ENCODE data around the gene DTX2.

Gene DTX2

DNA sequence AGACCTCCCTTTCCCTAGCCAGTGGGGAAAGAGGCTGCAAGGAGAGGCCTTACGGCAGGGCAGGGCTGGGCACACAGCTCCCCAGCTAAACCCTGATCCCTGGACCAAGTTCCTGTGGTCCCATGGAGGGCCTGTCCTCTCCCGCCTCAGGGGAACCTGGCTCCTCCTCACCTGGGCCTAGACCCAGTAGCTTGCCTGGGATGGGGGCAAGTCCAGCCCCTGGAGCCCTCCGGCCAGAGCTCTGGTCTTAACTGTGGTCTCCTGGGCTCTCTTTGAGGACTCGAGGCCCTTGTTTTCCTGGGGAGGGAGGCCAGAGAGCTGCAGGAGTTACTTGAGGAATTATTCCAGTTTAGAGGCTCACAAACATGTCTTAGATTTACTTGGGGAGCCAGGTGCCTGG lies 35.3 kb upstream of the DTX2 start:
- DNase-seq (ENCODE audit: extremely low spot score) = no peak
- TF ChIP-seq NFRKB (IDR thresholded peaks at IDR 0.05) = no peak
- no peak for TF ChIP-seq HDGF (IDR thresholded peaks at IDR 0.05; ENCODE audit: borderline replicate concordance)
- TF ChIP-seq, protein P1, sequence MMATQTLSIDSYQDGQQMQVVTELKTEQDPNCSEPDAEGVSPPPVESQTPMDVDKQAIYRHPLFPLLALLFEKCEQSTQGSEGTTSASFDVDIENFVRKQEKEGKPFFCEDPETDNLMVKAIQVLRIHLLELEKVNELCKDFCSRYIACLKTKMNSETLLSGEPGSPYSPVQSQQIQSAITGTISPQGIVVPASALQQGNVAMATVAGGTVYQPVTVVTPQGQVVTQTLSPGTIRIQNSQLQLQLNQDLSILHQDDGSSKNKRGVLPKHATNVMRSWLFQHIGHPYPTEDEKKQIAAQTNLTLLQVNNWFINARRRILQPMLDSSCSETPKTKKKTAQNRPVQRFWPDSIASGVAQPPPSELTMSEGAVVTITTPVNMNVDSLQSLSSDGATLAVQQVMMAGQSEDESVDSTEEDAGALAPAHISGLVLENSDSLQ (IDR thresholded peaks at IDR 0.05) = no peak
- TF ChIP-seq FOXK2 (IDR thresholded peaks at IDR 0.05) = no peak
- TF ChIP-seq SUZ12 (IDR thresholded peaks at IDR 0.05) = no peak
- TF ChIP-seq ELF4 (IDR thresholded peaks at IDR 0.05) = no peak
- TF ChIP-seq L3MBTL2 (conservative IDR thresholded peaks at IDR 0.05) = no peak
- no peak for TF ChIP-seq LEF1 (IDR thresholded peaks at IDR 0.05; ENCODE audit: borderline replicate concordance)
- no peak for TF ChIP-seq TARDBP (IDR thresholded peaks at IDR 0.05)
- no peak for TF ChIP-seq CTBP1 (IDR thresholded peaks at IDR 0.05; ENCODE audit: borderline replicate concordance)
- TF ChIP-seq FOXA1 (IDR thresholded peaks at IDR 0.05) = no peak
- POLR2A ChIA-PET = interaction anchor here (1.3 kb wide), 1 partner anchor 9 kb away, joined by 3 read pairs; no protein-coding TSS in a partner anchor
- CTCF ChIA-PET = no interaction called here

DNA sequence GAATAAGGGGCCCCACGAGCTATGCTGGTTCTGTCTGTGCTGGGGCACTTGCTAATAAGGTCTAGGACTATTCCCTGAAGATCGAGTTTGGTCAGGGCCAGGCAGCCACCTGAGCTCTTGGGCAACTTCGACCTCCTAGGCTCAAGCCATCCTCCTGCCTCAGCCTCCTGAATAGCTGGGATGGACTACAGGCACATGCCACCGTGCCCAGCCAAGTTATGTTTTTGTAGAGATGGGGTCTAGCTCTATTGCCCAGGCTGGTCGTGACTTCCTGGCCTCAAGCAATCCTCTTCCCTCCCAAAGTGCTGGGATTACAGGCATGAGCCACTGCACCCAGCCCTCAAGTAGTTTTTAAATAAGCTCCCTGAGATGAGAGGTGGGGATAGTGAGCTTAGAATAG lies 33.9 kb upstream of the DTX2 start:
- TF ChIP-seq HDGF (IDR thresholded peaks at IDR 0.05; ENCODE audit: borderline replicate concordance) (no peak), ZNF384 (IDR thresholded peaks at IDR 0.05) (no peak), ARNT (IDR thresholded peaks at IDR 0.05) (no peak), LEF1 (IDR thresholded peaks at IDR 0.05; ENCODE audit: borderline replicate concordance) (no peak), SUZ12 (IDR thresholded peaks at IDR 0.05) (no peak), CTBP1 (IDR thresholded peaks at IDR 0.05; ENCODE audit: borderline replicate concordance) (no peak), L3MBTL2 (conservative IDR thresholded peaks at IDR 0.05) (no peak), FOXA1 (IDR thresholded peaks at IDR 0.05) (no peak), TARDBP (IDR thresholded peaks at IDR 0.05) (no peak), NFRKB (IDR thresholded peaks at IDR 0.05) (no peak), BHLHE40 (IDR thresholded peaks at IDR 0.05; ENCODE audit: borderline replicate concordance) (no peak), FOXK2 (IDR thresholded peaks at IDR 0.05) (no peak)
- TF ChIP-seq, protein P1 (IDR thresholded peaks at IDR 0.05) = no peak
- ChIA-PET CTCF (no interaction called here), POLR2A (no interaction called here)
- no peak for DNase-seq (ENCODE audit: extremely low spot score)

DNA sequence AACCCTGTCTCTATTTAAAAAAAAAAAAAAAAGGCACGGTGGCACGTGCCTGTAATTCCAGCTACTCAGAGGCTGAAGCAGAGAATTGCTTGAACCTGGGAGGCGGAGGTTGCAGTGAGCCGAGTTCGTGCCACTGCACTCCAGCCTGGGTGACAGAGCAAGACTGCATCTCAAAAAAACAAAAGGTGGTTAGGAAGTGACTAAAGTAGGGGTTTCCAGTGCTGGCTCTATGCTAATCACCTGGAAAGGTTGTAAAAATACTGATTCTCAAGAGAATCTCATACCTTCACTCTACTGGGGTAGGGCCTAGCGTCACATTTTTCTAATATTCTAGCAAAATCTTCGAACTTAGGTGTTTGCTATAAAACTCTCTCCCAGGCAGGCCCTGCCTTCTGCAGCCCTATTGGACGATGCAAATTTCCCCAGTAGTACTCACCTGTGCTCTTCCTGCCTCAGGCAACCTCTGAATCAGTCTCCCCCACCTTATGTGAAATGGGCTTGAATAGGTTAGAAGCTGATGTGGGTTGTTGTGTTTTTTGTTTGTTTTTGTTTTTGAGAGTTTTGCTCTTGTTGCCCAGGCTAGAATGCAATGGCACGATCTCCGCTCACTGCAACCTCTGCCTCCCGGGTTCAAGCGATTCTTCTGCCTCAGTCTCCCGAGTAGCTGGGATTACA lies 33.2 kb upstream of the DTX2 start:
- DNase-seq (ENCODE audit: extremely low spot score) = no peak
- TF ChIP-seq, protein P1 (IDR thresholded peaks at IDR 0.05) = no peak
- no peak for TF ChIP-seq SUZ12 (IDR thresholded peaks at IDR 0.05)
- TF ChIP-seq L3MBTL2 (conservative IDR thresholded peaks at IDR 0.05) = no peak
- TF ChIP-seq ELF4 (IDR thresholded peaks at IDR 0.05) = no peak
- no peak for TF ChIP-seq BHLHE40 (IDR thresholded peaks at IDR 0.05; ENCODE audit: borderline replicate concordance)
- TF ChIP-seq NFRKB (IDR thresholded peaks at IDR 0.05) = no peak
- no peak for TF ChIP-seq FOXM1 (IDR thresholded peaks at IDR 0.05; ENCODE audit: borderline replicate concordance)
- ChIA-PET POLR2A (no interaction called here), CTCF (no interaction called here)

DNA sequence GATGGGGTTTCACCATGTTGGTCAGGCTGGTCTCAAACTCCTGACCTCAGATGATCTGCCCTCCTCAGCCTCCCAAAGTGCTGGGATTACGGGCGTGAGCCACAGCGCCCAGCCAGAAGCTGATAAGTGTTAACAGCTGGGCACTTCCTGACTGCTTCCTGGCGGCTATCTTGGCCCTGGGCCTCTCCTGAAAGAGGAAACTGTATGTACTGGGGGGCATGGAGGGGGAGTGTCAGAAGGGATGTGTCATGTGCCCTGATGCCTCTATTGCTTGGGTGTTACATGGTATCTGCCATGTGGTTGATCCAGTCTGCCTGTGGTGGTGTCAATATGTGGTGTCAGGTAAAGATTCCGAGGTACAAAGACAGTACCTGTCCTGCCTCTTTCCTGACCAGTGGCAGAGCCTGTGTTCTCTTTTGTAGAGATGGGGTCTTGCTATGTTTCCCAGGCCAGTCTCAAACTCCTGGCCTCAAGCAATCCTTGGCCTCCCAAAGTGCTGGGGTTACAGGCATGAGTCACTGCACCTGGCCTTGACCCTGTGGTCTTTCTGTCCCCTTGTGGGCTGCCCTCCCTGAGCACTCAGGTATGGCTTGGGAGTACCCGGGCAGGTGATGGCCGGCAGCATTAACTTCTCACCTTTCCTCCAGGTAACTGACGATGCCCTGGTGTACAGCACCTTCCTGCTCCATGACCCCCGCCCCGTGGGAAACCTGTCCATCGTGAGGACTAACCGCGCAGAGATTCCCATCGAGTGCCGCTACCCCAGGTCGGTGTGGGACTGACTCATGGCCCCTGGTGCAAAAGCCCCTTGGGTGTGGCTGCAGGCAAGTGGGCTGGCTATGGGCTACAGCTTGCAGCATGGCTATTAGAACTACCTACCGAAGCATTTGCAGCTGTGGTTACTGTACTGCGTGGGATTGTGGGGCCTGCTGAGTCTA lies 32.4 kb upstream of the DTX2 start:
- DNase-seq (ENCODE audit: extremely low spot score) = no peak
- POLR2A ChIA-PET = no interaction called here
- CTCF ChIA-PET = no interaction called here
- TF ChIP-seq L3MBTL2 (conservative IDR thresholded peaks at IDR 0.05) = no peak
- TF ChIP-seq SUZ12 (IDR thresholded peaks at IDR 0.05) = no peak
- no peak for TF ChIP-seq BHLHE40 (IDR thresholded peaks at IDR 0.05; ENCODE audit: borderline replicate concordance)
- no peak for TF ChIP-seq ELF4 (IDR thresholded peaks at IDR 0.05)
- no peak for TF ChIP-seq ARNT (IDR thresholded peaks at IDR 0.05)
- TF ChIP-seq TARDBP (IDR thresholded peaks at IDR 0.05) = no peak

DNA sequence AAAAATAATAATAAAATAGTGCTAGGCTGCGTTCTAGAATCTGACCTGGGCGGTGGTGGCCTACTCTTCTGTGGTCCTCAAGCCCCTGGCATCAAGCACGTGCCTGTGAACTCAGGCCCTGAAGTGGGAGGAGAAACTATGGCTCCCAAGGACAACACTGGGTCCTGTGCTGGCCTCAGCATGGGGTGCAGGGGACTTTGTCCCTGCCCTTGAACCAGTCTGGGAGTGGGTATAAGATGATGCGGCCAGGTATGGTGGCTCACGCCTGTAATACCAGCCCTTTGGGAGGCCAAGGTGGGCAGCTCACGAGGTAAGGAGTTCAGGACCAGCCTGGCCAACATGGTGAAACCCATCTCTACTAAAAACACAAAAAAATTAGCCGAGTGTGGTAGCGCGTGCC lies 31.3 kb upstream of the DTX2 start:
- POLR2A ChIA-PET = no interaction called here

More for the DNA sequence above, 31.3 kb upstream of the DTX2 start:
- no peak for DNase-seq (ENCODE audit: extremely low spot score)
- CTCF ChIA-PET = no interaction called here
- TF ChIP-seq, protein P1 (IDR thresholded peaks at IDR 0.05) = no peak
- TF ChIP-seq SP1 (IDR thresholded peaks at IDR 0.05) (no peak), SUZ12 (IDR thresholded peaks at IDR 0.05) (no peak), CTBP1 (IDR thresholded peaks at IDR 0.05; ENCODE audit: borderline replicate concordance) (no peak), ARNT (IDR thresholded peaks at IDR 0.05) (no peak), NFRKB (IDR thresholded peaks at IDR 0.05) (no peak), TARDBP (IDR thresholded peaks at IDR 0.05) (no peak), BHLHE40 (IDR thresholded peaks at IDR 0.05; ENCODE audit: borderline replicate concordance) (no peak), HDGF (IDR thresholded peaks at IDR 0.05; ENCODE audit: borderline replicate concordance) (no peak), L3MBTL2 (conservative IDR thresholded peaks at IDR 0.05) (no peak), ZNF384 (IDR thresholded peaks at IDR 0.05) (no peak), ELF4 (IDR thresholded peaks at IDR 0.05) (no peak), FOXA1 (IDR thresholded peaks at IDR 0.05) (no peak), FOXK2 (IDR thresholded peaks at IDR 0.05) (no peak), FOXM1 (IDR thresholded peaks at IDR 0.05; ENCODE audit: borderline replicate concordance) (no peak), LEF1 (IDR thresholded peaks at IDR 0.05; ENCODE audit: borderline replicate concordance) (no peak)
